Colonic mucosa (tissue), 4 donors: ENCODE measurements around the gene PSKH1. TPM values are rescaled to one million over a fixed set of nuclear protein-coding genes. Genes with fewer than 3 reads are reported as not detected.

Source experiments
- DNase-seq: peaks from one replicate; pipeline ENCODE4 v3.0.0-alpha.2; 2020
- H3K27ac ChIP-seq: fragments of 200-600 bp; one replicate; pipeline ENCODE4 v1.8.0; 2021
- H3K27me3 ChIP-seq: fragments of 200-600 bp; one replicate; pipeline ENCODE4 v1.8.0; 2021
- H3K36me3 ChIP-seq: fragments of 200-600 bp; one replicate; pipeline ENCODE4 v1.8.0; 2021
- H3K4me1 ChIP-seq: fragments of 200-600 bp; one replicate; pipeline ENCODE4 v1.8.0; 2021; ENCODE audit warnings: mild to moderate bottlenecking
- H3K4me3 ChIP-seq: fragments of 200-600 bp; one replicate; pipeline ENCODE4 v1.8.0; 2021
- H3K9ac ChIP-seq, 2 donors: one replicate each; pipeline ENCODE4 v1.7.0; 2013; ENCODE audit warnings: control low read depth in 2 of 2, low read depth in 2 of 2, low read length in 2 of 2
- H3K9me3 ChIP-seq: fragments of 200-600 bp; one replicate; pipeline ENCODE4 v1.8.0; 2021
- CTCF ChIP-seq: fragments of 200-600 bp; IDR thresholded peaks from one replicate; pipeline ENCODE4 v1.8.0; 2022; ENCODE audit warnings: antibody characterized with exemption, mild to moderate bottlenecking
- intact Hi-C: fragments of 100-400 bp; cut with DNase I; formaldehyde crosslinking; loops from one replicate; pipeline ENCODE4 v1.14.1; 2022
- total RNA-seq, 2 donors: library from RNA; stranded (reverse); fragmentation: NEBNext Ultra II Directional in 1 of 2; extraction: Animal tissue kit (Norgen Biotek cat#: 25700) in 1 of 2; gene quantifications; one replicate each; pipeline ENCODE4 v1.2.1, GENCODE V29; 2021
- donor health status: healthy.
- donor health status: DM: no; HTN: no; CAD: no.
- donor health status: DM: no; HTN: no; CAD: no.

Gene PSKH1
- total RNA-seq, 2 donors from 2014 or later: 24.5 to 34.7 TPM

- peak overlapping the region in 1 of 2 donors; percentile 71 for H3K9ac ChIP-seq
- peaks cover 11% of the 10 kb centered on the region for H3K4me1 ChIP-seq
- H3K27me3 ChIP-seq: no peaks in the 10 kb centered on the region
- H3K9me3 ChIP-seq: no peaks in the 10 kb centered on the region
- peak overlapping the region; percentile 96 for H3K4me3 ChIP-seq
- DNase-seq: no peak
- TF ChIP-seq CTCF: no peak
- peak overlapping the region; percentile 4 for H3K27ac ChIP-seq
- no peaks in the 10 kb centered on the region for H3K36me3 ChIP-seq
- intact Hi-C loops: no loop called here
These were observed 679 bp upstream of the PSKH1 start for GRCh38 chr16:67892375-67892774.

- H3K4me3 ChIP-seq: peak overlapping the region; percentile 96
- TF ChIP-seq CTCF: no peak
- H3K9me3 ChIP-seq: no peaks in the 10 kb centered on the region
- peaks cover 11% of the 10 kb centered on the region for H3K4me1 ChIP-seq
- peak overlapping the region; percentile 100 for H3K9ac ChIP-seq
- intact Hi-C loops: no loop called here
- peak; percentile 58 for DNase-seq
- no peaks in the 10 kb centered on the region for H3K36me3 ChIP-seq
- peak overlapping the region; percentile 93 for H3K27ac ChIP-seq
- H3K27me3 ChIP-seq: no peaks in the 10 kb centered on the region
These were observed 817 bp downstream of the PSKH1 start for GRCh38 chr16:67893743-67894399.

DNA sequence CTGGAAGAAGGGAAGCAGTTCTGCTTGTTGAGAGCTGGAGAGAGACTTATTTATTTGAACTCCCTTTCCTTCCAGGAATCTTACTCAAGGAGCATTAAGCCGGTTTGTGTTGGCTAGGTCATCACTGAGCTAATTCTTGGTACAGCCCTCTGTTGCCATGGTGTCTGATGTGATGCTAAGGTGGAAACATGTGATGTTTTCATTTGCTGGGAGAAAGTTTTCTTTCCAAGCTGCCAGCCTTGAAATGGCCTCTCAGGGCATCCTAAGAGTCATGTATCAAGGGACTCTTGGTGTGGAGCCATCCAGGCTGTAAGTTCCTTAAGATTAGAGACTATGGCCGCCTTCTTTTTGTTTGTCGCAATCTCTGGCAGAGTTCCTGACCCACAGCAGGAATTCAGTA lies 4.2 kb downstream of the PSKH1 start:
- Histone ChIP-seq H3K27ac (no peak overlapping the region), H3K9me3 (no peaks in the 10 kb centered on the region), H3K9ac (no peak overlapping the region), H3K4me1 (peaks cover 10% of the 10 kb centered on the region), H3K36me3 (no peaks in the 10 kb centered on the region), H3K4me3 (no peak overlapping the region), H3K27me3 (no peaks in the 10 kb centered on the region)
- intact Hi-C loops: no loop called here
- DNase-seq: no peak
- TF ChIP-seq CTCF: no peak

GRCh38 chr16:67901734-67902133 lies 8.7 kb downstream of the PSKH1 start:
- Histone ChIP-seq H3K9ac (no peak overlapping the region), H3K4me3 (no peak overlapping the region), H3K27me3 (no peaks in the 10 kb centered on the region), H3K27ac (peak overlapping the region; percentile 1), H3K36me3 (no peaks in the 10 kb centered on the region), H3K9me3 (no peaks in the 10 kb centered on the region), H3K4me1 (no peaks in the 10 kb centered on the region)
- DNase-seq: peak; percentile 65
- intact Hi-C loops: no loop called here
- no peak for TF ChIP-seq CTCF

GRCh38 chr16:67902831-67903230 lies 9.8 kb downstream of the PSKH1 start:
- DNase-seq: no peak
- no peaks in the 10 kb centered on the region for H3K27me3 ChIP-seq
- intact Hi-C loops: no loop called here
- H3K4me1 ChIP-seq: no peaks in the 10 kb centered on the region
- H3K9ac ChIP-seq: no peak overlapping the region
- TF ChIP-seq CTCF: no peak
- H3K9me3 ChIP-seq: no peaks in the 10 kb centered on the region
- H3K27ac ChIP-seq: no peak overlapping the region
- no peak overlapping the region for H3K4me3 ChIP-seq
- H3K36me3 ChIP-seq: no peaks in the 10 kb centered on the region
